CD14-positive monocyte (primary cell): ENCODE results near the gene IQGAP2. TPM values are rescaled to one million over a fixed set of nuclear protein-coding genes. Genes with fewer than 3 reads are reported as not detected.

Source experiments
- DNase-seq, 3 donors: peaks; one replicate each; pipeline ENCODE4 v3.0.0-alpha.2; 2011 to 2022
- H2AFZ ChIP-seq: 2 replicates; pipeline ENCODE4 v1.6.0; 2012; ENCODE audit warnings: mild to moderate bottlenecking, low read depth, low read length, inconsistent platforms; ENCODE audit not compliant: insufficient read depth, poor library complexity, severe bottlenecking
- H3K27ac ChIP-seq, 2 donors: 1 replicate in 1 of 2; 2 replicates in 1 of 2; pipeline ENCODE4 v1.5.1; 2012 to 2013; ENCODE audit warnings: low read length in 2 of 2, control low read depth in 1 of 2, inconsistent platforms in 1 of 2, low read depth in 1 of 2, mild to moderate bottlenecking in 1 of 2
- H3K27me3 ChIP-seq, 2 donors: one replicate each; pipeline versions ENCODE4 v1.6.0 to v1.6.1; 2011 to 2013; ENCODE audit warnings: low read length in 2 of 2; ENCODE audit not compliant: control insufficient read depth in 2 of 2, insufficient read depth in 2 of 2
- H3K36me3 ChIP-seq, 2 donors: replicated peaks in 1 of 2; 1 replicate in 1 of 2; 2 replicates in 1 of 2; pipeline versions ENCODE4 v1.5.1 to v1.6.1; 2012 to 2013; ENCODE audit warnings: low read length in 2 of 2, control low read depth in 1 of 2, inconsistent platforms in 1 of 2, mild to moderate bottlenecking in 1 of 2; ENCODE audit not compliant: insufficient read depth in 2 of 2, control insufficient read depth in 1 of 2
- H3K4me1 ChIP-seq, 2 donors: 1 replicate in 1 of 2; 2 replicates in 1 of 2; pipeline versions ENCODE4 v1.5.1 to v1.6.1; 2012 to 2013; ENCODE audit warnings: low read length in 2 of 2, control low read depth in 1 of 2, inconsistent platforms in 1 of 2, mild to moderate bottlenecking in 1 of 2, moderate library complexity in 1 of 2; ENCODE audit not compliant: insufficient read depth in 2 of 2, control insufficient read depth in 1 of 2
- H3K4me2 ChIP-seq: replicated peaks from 2 replicates; pipeline ENCODE3; 2012; ENCODE audit warnings: low read length, moderate library complexity, mild to moderate bottlenecking; ENCODE audit not compliant: poor library complexity, severe bottlenecking; ENCODE audit errors: extremely low read depth
- H3K4me3 ChIP-seq, 3 experiments: fragments of 200-600 bp in 1 of 3; sonication (generic) in 1 of 3; replicated peaks in 1 of 3; 1 replicate in 2 of 3; 2 replicates in 1 of 3; pipeline ENCODE4 v1.5.1; 2011 to 2013; ENCODE audit warnings: low read length in 3 of 3, mild to moderate bottlenecking in 3 of 3, control low read depth in 2 of 3, low read depth in 2 of 3, inconsistent platforms in 1 of 3, moderate library complexity in 1 of 3
- H3K79me2 ChIP-seq: 2 replicates; pipeline ENCODE4 v1.6.0; 2012; ENCODE audit warnings: mild to moderate bottlenecking, control low read depth, inconsistent platforms, low read length, moderate library complexity; ENCODE audit not compliant: insufficient read depth
- H3K9ac ChIP-seq: 2 replicates; pipeline ENCODE4 v1.6.0; 2017; ENCODE audit warnings: low read length, mild to moderate bottlenecking; ENCODE audit not compliant: insufficient read depth, poor library complexity, severe bottlenecking
- H3K9me3 ChIP-seq, 2 donors: replicated peaks in 1 of 2; 1 replicate in 1 of 2; 2 replicates in 1 of 2; pipeline versions ENCODE4 v1.5.1 to v1.6.1; 2012 to 2013; ENCODE audit warnings: low read length in 2 of 2, control low read depth in 1 of 2; ENCODE audit not compliant: control insufficient read depth in 1 of 2, insufficient read depth in 1 of 2
- H4K20me1 ChIP-seq: 2 replicates; pipeline ENCODE4 v1.6.0; 2012; ENCODE audit warnings: mild to moderate bottlenecking, low read length, control low read depth, moderate library complexity; ENCODE audit not compliant: insufficient read depth
- H3K27ac Mint-ChIP-seq, 7 donors: one replicate each; pipeline ENCODE4 v1.8.0; 2020; ENCODE audit warnings: mild to moderate bottlenecking in 7 of 7, mixed read lengths in 7 of 7, moderate library complexity in 6 of 7, inconsistent platforms in 2 of 7
- H3K27me3 Mint-ChIP-seq, 3 donors: one replicate each; pipeline ENCODE4 v1.8.0; 2021 to 2022; ENCODE audit warnings: low read depth in 3 of 3, mild to moderate bottlenecking in 3 of 3, mixed read lengths in 3 of 3, moderate library complexity in 3 of 3, inconsistent platforms in 1 of 3
- H3K36me3 Mint-ChIP-seq, 2 donors: one replicate each; pipeline ENCODE4 v1.8.0; 2020; ENCODE audit warnings: mixed read lengths in 2 of 2, inconsistent platforms in 1 of 2, mild to moderate bottlenecking in 1 of 2
- H3K4me1 Mint-ChIP-seq: one replicate; pipeline ENCODE4 v1.8.0; 2020; ENCODE audit warnings: mild to moderate bottlenecking, mixed read lengths
- H3K4me3 Mint-ChIP-seq, 2 donors: one replicate each; pipeline ENCODE4 v1.8.0; 2020; ENCODE audit warnings: mild to moderate bottlenecking in 2 of 2, mixed read lengths in 2 of 2, moderate library complexity in 1 of 2
- H3K9me3 Mint-ChIP-seq, 7 donors: one replicate each; pipeline ENCODE4 v1.8.0; 2020 to 2022; ENCODE audit warnings: mixed read lengths in 7 of 7, mild to moderate bottlenecking in 6 of 7, moderate library complexity in 6 of 7, inconsistent platforms in 2 of 7
- WGBS: methylation state at CpG from one replicate; pipeline ENCODE4 v1.1.5; 2013; ENCODE audit warnings: missing lambda C conversion rate; ENCODE audit not compliant: insufficient coverage; 5-methylcytosine and 5-hydroxymethylcytosine counted together
- intact Hi-C, 2 donors: fragments of 100-400 bp; cut with micrococcal nuclease; formaldehyde crosslinking; loops; one replicate each; pipeline versions ENCODE4 v1.15.0 to v1.15.1; 2023
- polyA plus RNA-seq, 3 donors: library from polyadenylated mRNA; depleted of rRNA in 1 of 3; unstranded in 2 of 3; stranded (reverse) in 1 of 3; fragments of 300-500 nt in 2 of 3; fragments of >200 nt in 1 of 3; fragmentation: Illumina TruSeq in 2 of 3; gene quantifications; 1 replicate in 2 of 3; 2 replicates in 1 of 3; pipeline ENCODE4 v1.2.3, GENCODE V29; 2012 to 2021
- TF ChIP-seq, protein P1 (sequence below): fragments of 200-600 bp; IDR thresholded peaks from one replicate; pipeline ENCODE4 v1.8.0; 2022; ENCODE audit warnings: antibody characterized with exemption, mild to moderate bottlenecking

Gene IQGAP2
- polyA plus RNA-seq, 3 donors: 21.4 to 50.9 (median 35.4) TPM

DNA sequence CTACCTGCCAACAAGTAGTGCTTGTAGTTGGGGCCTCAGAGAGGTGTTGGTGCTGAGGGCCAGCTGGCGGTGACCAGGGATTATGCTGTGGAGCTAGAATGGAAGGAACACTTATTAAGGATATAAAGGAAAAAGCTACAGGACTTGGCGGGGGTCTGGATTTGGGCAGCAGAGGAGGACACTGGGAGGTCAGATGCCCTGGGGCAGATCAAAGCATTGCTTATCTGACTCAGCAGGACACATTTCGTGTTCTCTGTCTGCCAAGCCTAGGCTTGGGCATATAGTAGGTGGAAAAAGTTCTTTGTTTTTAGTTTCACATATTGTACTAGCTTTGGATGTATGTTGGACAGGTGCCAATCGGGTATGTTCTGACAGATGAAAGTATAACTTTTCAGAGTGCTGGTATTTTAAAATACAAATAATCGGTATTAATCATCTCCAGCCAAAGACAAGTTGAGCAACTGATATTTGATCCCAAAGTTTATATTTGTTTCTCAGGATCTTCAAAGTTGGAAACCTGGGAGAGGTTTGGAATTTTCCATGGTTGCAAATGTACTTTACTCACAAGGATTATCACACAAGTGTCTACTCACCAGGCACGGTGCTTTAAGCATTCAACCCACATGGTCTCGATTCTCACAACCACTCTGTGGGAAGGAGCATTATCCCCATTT lies 69.4 kb downstream of the IQGAP2 start:
- DNase-seq: no peak
- H3K79me2 ChIP-seq: peaks cover 91% of the 10 kb centered on the region
- H3K27me3 ChIP-seq: no peaks in the 10 kb centered on the region
- Mint-ChIP-seq H3K27ac (peak overlapping the region in 6 of 7 donors; percentile 1 to 86 (median 75)), H3K4me1 (peaks cover 68% of the 10 kb centered on the region), H3K4me3 (no peak overlapping the region), H3K27me3 (peaks cover 0 to 1% (median 0%) of the 10 kb centered on the region in 3 donors), H3K36me3 (peaks cover 11 to 22% of the 10 kb centered on the region in 2 donors), H3K9me3 (no peaks in the 10 kb centered on the region)
- H3K36me3 ChIP-seq: no peaks in the 10 kb centered on the region
- H3K4me3 ChIP-seq: no peak overlapping the region
- H3K4me1 ChIP-seq: peaks cover 29 to 59% of the 10 kb centered on the region in 2 donors
- TF ChIP-seq, protein P1, sequence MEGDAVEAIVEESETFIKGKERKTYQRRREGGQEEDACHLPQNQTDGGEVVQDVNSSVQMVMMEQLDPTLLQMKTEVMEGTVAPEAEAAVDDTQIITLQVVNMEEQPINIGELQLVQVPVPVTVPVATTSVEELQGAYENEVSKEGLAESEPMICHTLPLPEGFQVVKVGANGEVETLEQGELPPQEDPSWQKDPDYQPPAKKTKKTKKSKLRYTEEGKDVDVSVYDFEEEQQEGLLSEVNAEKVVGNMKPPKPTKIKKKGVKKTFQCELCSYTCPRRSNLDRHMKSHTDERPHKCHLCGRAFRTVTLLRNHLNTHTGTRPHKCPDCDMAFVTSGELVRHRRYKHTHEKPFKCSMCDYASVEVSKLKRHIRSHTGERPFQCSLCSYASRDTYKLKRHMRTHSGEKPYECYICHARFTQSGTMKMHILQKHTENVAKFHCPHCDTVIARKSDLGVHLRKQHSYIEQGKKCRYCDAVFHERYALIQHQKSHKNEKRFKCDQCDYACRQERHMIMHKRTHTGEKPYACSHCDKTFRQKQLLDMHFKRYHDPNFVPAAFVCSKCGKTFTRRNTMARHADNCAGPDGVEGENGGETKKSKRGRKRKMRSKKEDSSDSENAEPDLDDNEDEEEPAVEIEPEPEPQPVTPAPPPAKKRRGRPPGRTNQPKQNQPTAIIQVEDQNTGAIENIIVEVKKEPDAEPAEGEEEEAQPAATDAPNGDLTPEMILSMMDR: no peak
- no peak overlapping the region for H2AFZ ChIP-seq
- no peaks in the 10 kb centered on the region for H3K9me3 ChIP-seq
- no peak overlapping the region for H3K9ac ChIP-seq
- peaks cover 100% of the 10 kb centered on the region for H4K20me1 ChIP-seq
- no peak overlapping the region for H3K4me2 ChIP-seq
- H3K27ac ChIP-seq: peak overlapping the region in 1 of 2 donors; percentile 30
- WGBS: 92% methylated on average over 3 of the region's 7 CpGs
- intact Hi-C loops: loop anchor here in 1 of 2 donors (10.0 kb wide), 1 partner anchor 62 kb away; no protein-coding TSS in a partner anchor

DNA sequence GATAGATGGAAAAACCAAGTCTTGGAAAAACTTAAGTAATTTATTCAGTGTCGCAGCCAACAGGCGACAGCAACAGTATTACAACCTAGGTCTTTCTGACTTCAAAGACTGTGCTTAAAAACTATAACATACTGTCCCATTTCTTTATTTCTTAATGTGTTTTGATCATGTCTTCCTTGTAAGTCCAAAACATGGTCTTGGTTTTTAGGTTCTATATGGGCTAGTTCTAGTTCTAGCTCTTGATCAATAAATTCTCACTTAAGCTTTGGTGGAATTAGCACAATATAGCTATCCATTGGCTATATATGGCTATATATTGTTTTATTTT lies 69.9 kb downstream of the IQGAP2 start:
- Histone ChIP-seq H3K4me3 (no peak overlapping the region), H3K9ac (no peak overlapping the region), H3K79me2 (peaks cover 91% of the 10 kb centered on the region), H2AFZ (no peak overlapping the region), H3K4me1 (peaks cover 29 to 54% of the 10 kb centered on the region in 2 donors), H3K4me2 (no peak overlapping the region), H3K36me3 (no peaks in the 10 kb centered on the region), H3K27ac (no peak overlapping the region), H3K27me3 (no peaks in the 10 kb centered on the region), H4K20me1 (peaks cover 97% of the 10 kb centered on the region), H3K9me3 (no peaks in the 10 kb centered on the region)
- no peak for DNase-seq
- TF ChIP-seq, protein P1: no peak
- Mint-ChIP-seq H3K4me1 (peaks cover 63% of the 10 kb centered on the region), H3K9me3 (no peaks in the 10 kb centered on the region), H3K27me3 (peaks cover 0 to 1% (median 0%) of the 10 kb centered on the region in 3 donors), H3K27ac (peak overlapping the region in 1 of 7 donors; percentile 66), H3K4me3 (no peak overlapping the region), H3K36me3 (peaks cover 10 to 20% of the 10 kb centered on the region in 2 donors)
- intact Hi-C loops: loop anchor here in 1 of 2 donors (10.0 kb wide), 1 partner anchor 62 kb away; no protein-coding TSS in a partner anchor
- WGBS: no CpG with 5 or more reads among the region's 2 CpGs
